SK-N-SH (cell line): ENCODE data around the gene SUPT4H1. TPM values are rescaled to one million over a fixed set of nuclear protein-coding genes. Genes with fewer than 3 reads are reported as not detected.

Experiments used
- CTCF ChIA-PET: fragments of 300-600, 350-600 bp; formaldehyde crosslinking; extraction: SDS; loops from one replicate; lab custom pipeline; 2021; lab: Yijun Ruan, JAX
- POLR2A ChIA-PET: fragments of 350-600 bp; sonication (Branson Sonifier 250); formaldehyde crosslinking; extraction: SDS; loops from one replicate; lab custom pipeline; 2020; ENCODE audit warnings: antibody characterized with exemption, inconsistent platforms; lab: Yijun Ruan, JAX
- DNase-seq: peaks from one replicate; pipeline ENCODE4 v3.0.0; 2012
- H2AFZ ChIP-seq: fragments of 200-600 bp; sonication (generic); 2 replicates; pipeline ENCODE4 v1.8.1; 2016; ENCODE audit warnings: antibody characterized with exemption, mild to moderate bottlenecking, low read depth
- H3F3A ChIP-seq: fragments of 200-600 bp; sonication (generic); replicated peaks from 2 replicates; pipeline ENCODE3; 2016; ENCODE audit warnings: antibody characterized with exemption, mild to moderate bottlenecking; ENCODE audit not compliant: insufficient read depth
- H3K27ac ChIP-seq, 2 experiments: fragments of 200-500 bp in 1 of 2; fragments of 200-600 bp in 1 of 2; sonication (Bioruptor generic) in 1 of 2; sonication (generic), shearing (Covaris generic) in 1 of 2; 2 replicates each; pipeline versions ENCODE4 v1.5.1 to v1.6.1; 2014 to 2016; ENCODE audit warnings: low read depth in 2 of 2, inconsistent platforms in 1 of 2, low read length in 1 of 2, mild to moderate bottlenecking in 1 of 2, mixed read lengths in 1 of 2
- H3K27me3 ChIP-seq: fragments of 200-600 bp; sonication (generic), shearing (Covaris generic); 2 replicates; pipeline ENCODE4 v1.6.1; 2016; ENCODE audit warnings: mixed run types; ENCODE audit not compliant: insufficient read depth
- H3K36me3 ChIP-seq, 2 experiments: fragments of 200-500 bp in 1 of 2; fragments of 200-600 bp in 1 of 2; sonication (Bioruptor generic) in 1 of 2; sonication (generic) in 1 of 2; replicated peaks in 1 of 2; 2 replicates each; pipeline versions ENCODE3 to v1.5.1; 2014 to 2016; ENCODE audit warnings: low read length in 1 of 2, mild to moderate bottlenecking in 1 of 2; ENCODE audit not compliant: insufficient read depth in 2 of 2, control insufficient read depth in 1 of 2
- H3K4me1 ChIP-seq, 2 experiments: fragments of 200-500 bp in 1 of 2; fragments of 200-600 bp in 1 of 2; sonication (Bioruptor generic) in 1 of 2; sonication (generic), shearing (Covaris generic) in 1 of 2; 2 replicates each; pipeline versions ENCODE4 v1.5.1 to v1.6.1; 2014 to 2016; ENCODE audit warnings: low read depth in 1 of 2, low read length in 1 of 2, mixed run types in 1 of 2; ENCODE audit not compliant: insufficient read depth in 2 of 2, control insufficient read depth in 1 of 2
- H3K4me2 ChIP-seq: fragments of 200-600 bp; sonication (generic), shearing (Covaris generic); 2 replicates; pipeline ENCODE4 v1.6.1; 2017; ENCODE audit warnings: mixed run types
- H3K4me3 ChIP-seq, 2 experiments: fragments of 200-500 bp in 1 of 2; fragments of 200-600 bp in 1 of 2; sonication (Bioruptor generic) in 1 of 2; sonication (generic), shearing (Covaris generic) in 1 of 2; 2 replicates each; pipeline versions ENCODE4 v1.5.1 to v1.8.1; 2014 to 2016; ENCODE audit warnings: low read depth in 2 of 2, inconsistent platforms in 1 of 2, low read length in 1 of 2, mild to moderate bottlenecking in 1 of 2, mixed read lengths in 1 of 2, moderate library complexity in 1 of 2
- H3K79me2 ChIP-seq: fragments of 200-600 bp; sonication (generic); 2 replicates; pipeline ENCODE4 v1.8.1; 2017; ENCODE audit warnings: mild to moderate bottlenecking; ENCODE audit not compliant: insufficient read depth
- H3K9ac ChIP-seq: fragments of 200-600 bp; sonication (generic); 2 replicates; pipeline ENCODE4 v1.6.1; 2017; ENCODE audit warnings: mixed run types
- H3K9me2 ChIP-seq: fragments of 200-600 bp; sonication (generic); 2 replicates; pipeline ENCODE4 v1.6.1; 2017; ENCODE audit warnings: mixed run types
- H3K9me3 ChIP-seq: fragments of 200-600 bp; sonication (generic); 2 replicates; pipeline ENCODE4 v1.6.1; 2017; ENCODE audit warnings: mixed run types, mild to moderate bottlenecking, moderate library complexity
- H4K20me1 ChIP-seq: fragments of 200-600 bp; sonication (generic); 2 replicates; pipeline ENCODE4 v1.6.1; 2017; ENCODE audit warnings: mild to moderate bottlenecking, mixed run types; ENCODE audit not compliant: insufficient read depth
- ELF1 ChIP-seq: IDR thresholded peaks from 2 replicates; pipeline ENCODE4 v1.4.0; 2012
- EP300 ChIP-seq, 2 experiments: IDR thresholded peaks; 2 replicates each; pipeline versions ENCODE4 v1.4.0 to v1.6.1; 2012; ENCODE audit warnings: borderline replicate concordance in 1 of 2, low read depth in 1 of 2, low read length in 1 of 2
- EZH2phosphoT487 ChIP-seq: fragments of 200-600 bp; sonication (generic); IDR thresholded peaks from 2 replicates; pipeline ENCODE4 v1.6.1; 2017; ENCODE audit warnings: low read depth, mixed run types, mild to moderate bottlenecking, antibody characterized with exemption, moderate library complexity, borderline replicate concordance
- FOSL2 ChIP-seq: IDR thresholded peaks from 2 replicates; pipeline ENCODE4 v1.4.0; 2012; ENCODE audit warnings: low read depth, mild to moderate bottlenecking, moderate library complexity, borderline replicate concordance
- FOXJ3 ChIP-seq: sonication (generic); formaldehyde crosslinking; IDR thresholded peaks from 2 replicates; pipeline ENCODE4 v1.5.1; 2020; ENCODE audit warnings: mild to moderate bottlenecking, missing genetic modification reagents
- FOXM1 ChIP-seq: IDR thresholded peaks from 2 replicates; pipeline ENCODE4 v1.4.0; 2012; ENCODE audit warnings: low read depth, mild to moderate bottlenecking
- GABPA ChIP-seq: IDR thresholded peaks from 2 replicates; pipeline ENCODE4 v1.4.0; 2012; ENCODE audit warnings: low read depth, mild to moderate bottlenecking
- JUND ChIP-seq: IDR thresholded peaks from 2 replicates; pipeline ENCODE4 v1.4.0; 2012
- MEF2A ChIP-seq: IDR thresholded peaks from 2 replicates; pipeline ENCODE4 v1.4.0; 2012; ENCODE audit warnings: low read depth, borderline replicate concordance
- MXI1 ChIP-seq: IDR thresholded peaks from 2 replicates; pipeline ENCODE4 v1.6.1; 2012; ENCODE audit warnings: mild to moderate bottlenecking, low read depth, low read length, improper control_type of control experiment
- NFIC ChIP-seq: IDR thresholded peaks from 2 replicates; pipeline ENCODE4 v1.4.0; 2012; ENCODE audit warnings: borderline replicate concordance
- NRF1 ChIP-seq: IDR thresholded peaks from 2 replicates; pipeline ENCODE4 v1.6.1; 2012; ENCODE audit warnings: low read depth, mild to moderate bottlenecking, low read length
- POLR2AphosphoS5 ChIP-seq: IDR thresholded peaks from 2 replicates; pipeline ENCODE4 v1.6.1; 2012; ENCODE audit warnings: low read depth, low read length
- RAD21 ChIP-seq: IDR thresholded peaks from 2 replicates; pipeline ENCODE4 v1.6.1; 2012; ENCODE audit warnings: mild to moderate bottlenecking, low read length
- RCOR1 ChIP-seq: fragments of 150-350 bp; IDR thresholded peaks from 2 replicates; pipeline ENCODE4 v1.6.1; 2017; ENCODE audit warnings: antibody characterized with exemption, low read length
- SMC3 ChIP-seq: IDR thresholded peaks from 2 replicates; pipeline ENCODE4 v1.6.1; 2012; ENCODE audit warnings: low read depth, low read length, improper control_type of control experiment
- TAF1 ChIP-seq: IDR thresholded peaks from 2 replicates; pipeline ENCODE4 v1.6.1; 2012; ENCODE audit warnings: low read depth, mild to moderate bottlenecking, low read length, moderate library complexity, borderline replicate concordance
- TEAD4 ChIP-seq: IDR thresholded peaks from 2 replicates; pipeline ENCODE4 v1.4.0; 2012; ENCODE audit warnings: mild to moderate bottlenecking, borderline replicate concordance; ENCODE audit not compliant: insufficient read depth
- YY1 ChIP-seq: IDR thresholded peaks from 2 replicates; pipeline ENCODE4 v1.4.0; 2012; ENCODE audit warnings: low read depth, mild to moderate bottlenecking
- WGBS: methylation state at CpG from one replicate; pipeline ENCODE4 v1.1.6; 2017; ENCODE audit warnings: low lambda C conversion rate; 5-methylcytosine and 5-hydroxymethylcytosine counted together
- polyA plus RNA-seq, 3 experiments: library from polyadenylated mRNA; depleted of rRNA; stranded (reverse); fragments of >200 nt; gene quantifications; 2 replicates each; pipeline ENCODE4 v1.2.3, GENCODE V29; 2012
- TF ChIP-seq, protein P1 (sequence below): IDR thresholded peaks from 2 replicates; pipeline ENCODE4 v1.6.1; 2012; ENCODE audit warnings: mild to moderate bottlenecking, low read depth, low read length, moderate library complexity
- TF ChIP-seq, protein P2 (sequence below): IDR thresholded peaks from 2 replicates; pipeline ENCODE4; 2012
- TF ChIP-seq, protein P3 (sequence below): IDR thresholded peaks from 2 replicates; pipeline ENCODE4 v1.4.0; 2012; ENCODE audit warnings: low read depth, borderline replicate concordance
- TF ChIP-seq, protein P4 (sequence below): IDR thresholded peaks from 2 replicates; pipeline ENCODE4 v1.4.0; 2012; ENCODE audit warnings: low read depth

SUPT4H1 gene
- polyA plus RNA-seq, 1 of the 3 experiments (the other 2 are of a cell fraction), result 165 TPM

DNA sequence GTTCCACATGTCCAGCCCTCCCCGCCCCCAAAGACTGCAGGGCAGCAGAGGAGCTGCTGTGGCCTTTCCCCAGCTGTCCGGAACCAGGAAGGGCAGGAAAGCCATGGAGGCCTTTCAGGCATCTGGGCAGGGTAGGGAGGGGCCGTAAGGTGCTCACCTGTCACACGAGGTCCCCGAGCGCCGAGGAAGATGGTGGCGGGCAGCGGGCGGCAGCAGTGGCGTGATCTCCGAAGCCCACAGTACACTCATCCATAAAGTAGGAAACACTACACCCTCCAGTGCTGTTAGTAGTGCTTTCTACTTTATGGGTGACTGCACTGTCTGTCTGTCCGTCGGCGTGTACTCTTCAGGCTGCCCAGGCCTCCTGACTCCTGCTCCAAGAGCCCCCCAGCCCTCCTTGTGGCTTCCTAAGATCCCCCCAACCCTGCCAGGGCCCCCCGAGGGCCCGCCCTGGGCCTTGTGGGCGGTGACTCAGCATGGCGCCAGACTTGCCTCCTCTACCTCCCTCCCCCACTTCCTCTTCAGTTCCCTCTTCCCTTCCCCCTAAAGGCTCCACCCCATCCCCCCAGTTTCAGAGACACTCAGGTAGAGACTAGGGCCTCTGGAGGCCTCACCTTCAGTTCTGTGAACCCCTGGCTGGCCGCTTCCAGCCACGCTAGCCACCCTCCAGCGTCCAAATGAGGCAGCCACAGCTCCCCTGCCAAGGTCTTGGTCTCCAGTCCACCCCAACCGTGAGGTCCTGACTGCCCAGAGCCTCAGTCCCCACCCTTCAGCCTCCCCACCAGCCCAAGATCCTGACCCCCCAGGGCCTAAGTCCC, 20.8 kb downstream of the SUPT4H1 start:
- Histone ChIP-seq H3K9ac (no peak overlapping the region), H3K27ac (no peak overlapping the region)

DNA sequence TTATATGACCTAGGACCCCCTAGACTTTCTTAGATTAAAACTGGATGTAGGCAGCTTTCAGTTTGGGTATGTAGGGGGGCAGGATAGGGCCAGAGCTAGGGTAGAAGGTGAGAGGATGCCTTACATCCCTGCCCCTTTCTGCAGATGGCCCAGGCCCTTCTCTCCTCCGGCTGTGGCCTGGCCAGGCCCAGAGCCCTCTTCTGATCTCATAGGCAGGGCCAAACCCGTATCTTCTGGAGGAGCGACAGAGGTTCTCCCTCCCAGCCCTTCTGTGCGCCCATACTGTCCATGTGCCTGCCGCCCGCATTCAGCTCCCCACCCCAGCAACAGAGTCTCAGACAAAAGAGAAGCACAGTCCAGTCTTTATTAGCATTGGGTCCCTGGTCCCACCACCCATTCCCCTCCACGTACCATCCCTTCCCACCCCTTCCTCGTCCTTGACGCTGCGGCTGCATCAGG, 21.4 kb downstream of the SUPT4H1 start:
- no peak overlapping the region for H3K27ac ChIP-seq
- no peaks in the 10 kb centered on the region for H3F3A ChIP-seq
- no peak overlapping the region for H3K9ac ChIP-seq
- H4K20me1 ChIP-seq, result no peaks in the 10 kb centered on the region
- H3K4me1 ChIP-seq, result peaks cover 0 to 26% of the 10 kb centered on the region in 2 experiments; a peak in 1 of 4 replicates
- DNase-seq, result peak; percentile 18
- ChIA-PET POLR2A (interaction anchor here (0.8 kb wide), 1 partner anchor 21 kb away, joined by 5 read pairs; the partner anchor contains the start of gene SUPT4H1), CTCF (interaction anchor here (0.6 to 0.7 kb wide), 2 partner anchors 27 to 1634 kb away, joined by 3 read pairs; partner anchors contain the start of gene RNFT1)
- no peak overlapping the region for H3K4me2 ChIP-seq
- no peaks in the 10 kb centered on the region for H3K36me3 ChIP-seq
- H3K9me2 ChIP-seq, result no peaks in the 10 kb centered on the region
- 91% methylated on average over 9 of the region's 10 CpGs for WGBS
- H3K27me3 ChIP-seq, result 0 out of 2 replicates have a peak, but pooled peaks cover 1% of the 10 kb centered on the region
- H3K79me2 ChIP-seq, result no peaks in the 10 kb centered on the region
- no peak overlapping the region for H2AFZ ChIP-seq
- H3K9me3 ChIP-seq, result no peaks in the 10 kb centered on the region
- no peak overlapping the region for H3K4me3 ChIP-seq
- TF ChIP-seq, protein P1, sequence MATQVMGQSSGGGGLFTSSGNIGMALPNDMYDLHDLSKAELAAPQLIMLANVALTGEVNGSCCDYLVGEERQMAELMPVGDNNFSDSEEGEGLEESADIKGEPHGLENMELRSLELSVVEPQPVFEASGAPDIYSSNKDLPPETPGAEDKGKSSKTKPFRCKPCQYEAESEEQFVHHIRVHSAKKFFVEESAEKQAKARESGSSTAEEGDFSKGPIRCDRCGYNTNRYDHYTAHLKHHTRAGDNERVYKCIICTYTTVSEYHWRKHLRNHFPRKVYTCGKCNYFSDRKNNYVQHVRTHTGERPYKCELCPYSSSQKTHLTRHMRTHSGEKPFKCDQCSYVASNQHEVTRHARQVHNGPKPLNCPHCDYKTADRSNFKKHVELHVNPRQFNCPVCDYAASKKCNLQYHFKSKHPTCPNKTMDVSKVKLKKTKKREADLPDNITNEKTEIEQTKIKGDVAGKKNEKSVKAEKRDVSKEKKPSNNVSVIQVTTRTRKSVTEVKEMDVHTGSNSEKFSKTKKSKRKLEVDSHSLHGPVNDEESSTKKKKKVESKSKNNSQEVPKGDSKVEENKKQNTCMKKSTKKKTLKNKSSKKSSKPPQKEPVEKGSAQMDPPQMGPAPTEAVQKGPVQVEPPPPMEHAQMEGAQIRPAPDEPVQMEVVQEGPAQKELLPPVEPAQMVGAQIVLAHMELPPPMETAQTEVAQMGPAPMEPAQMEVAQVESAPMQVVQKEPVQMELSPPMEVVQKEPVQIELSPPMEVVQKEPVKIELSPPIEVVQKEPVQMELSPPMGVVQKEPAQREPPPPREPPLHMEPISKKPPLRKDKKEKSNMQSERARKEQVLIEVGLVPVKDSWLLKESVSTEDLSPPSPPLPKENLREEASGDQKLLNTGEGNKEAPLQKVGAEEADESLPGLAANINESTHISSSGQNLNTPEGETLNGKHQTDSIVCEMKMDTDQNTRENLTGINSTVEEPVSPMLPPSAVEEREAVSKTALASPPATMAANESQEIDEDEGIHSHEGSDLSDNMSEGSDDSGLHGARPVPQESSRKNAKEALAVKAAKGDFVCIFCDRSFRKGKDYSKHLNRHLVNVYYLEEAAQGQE, result no peak
- TF ChIP-seq ELF1 (no peak), SMC3 (no peak), YY1 (no peak), MEF2A (no peak), RAD21 (no peak), NRF1 (no peak), FOXM1 (no peak), JUND (no peak), POLR2AphosphoS5 (no peak), TEAD4 (no peak)
- TF ChIP-seq, protein P2, sequence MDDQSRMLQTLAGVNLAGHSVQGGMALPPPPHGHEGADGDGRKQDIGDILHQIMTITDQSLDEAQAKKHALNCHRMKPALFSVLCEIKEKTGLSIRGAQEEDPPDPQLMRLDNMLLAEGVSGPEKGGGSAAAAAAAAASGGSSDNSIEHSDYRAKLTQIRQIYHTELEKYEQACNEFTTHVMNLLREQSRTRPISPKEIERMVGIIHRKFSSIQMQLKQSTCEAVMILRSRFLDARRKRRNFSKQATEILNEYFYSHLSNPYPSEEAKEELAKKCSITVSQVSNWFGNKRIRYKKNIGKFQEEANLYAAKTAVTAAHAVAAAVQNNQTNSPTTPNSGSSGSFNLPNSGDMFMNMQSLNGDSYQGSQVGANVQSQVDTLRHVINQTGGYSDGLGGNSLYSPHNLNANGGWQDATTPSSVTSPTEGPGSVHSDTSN, result no peak

More for the DNA sequence above, 20.8 kb downstream of the SUPT4H1 start:
- no peaks in the 10 kb centered on the region for H3K36me3 ChIP-seq
- peak; percentile 20 for DNase-seq
- no peak overlapping the region for H2AFZ ChIP-seq
- peaks cover 0 to 33% of the 10 kb centered on the region in 2 experiments; a peak in 1 of 4 replicates for H3K4me1 ChIP-seq
- H3K9me2 ChIP-seq, result no peaks in the 10 kb centered on the region
- 84% methylated on average over 22 of the region's 23 CpGs for WGBS
- H3K4me3 ChIP-seq, result no peak overlapping the region
- no peak overlapping the region for H3K4me2 ChIP-seq
- TF ChIP-seq GABPA (no peak), FOXJ3 (CRISPR knock-in tag) (no peak), NFIC (no peak), JUND (no peak), EP300 (IDR thresholded peaks at IDR 0.05; ENCODE audit: borderline replicate concordance in 1 of 2, low read depth in 1 of 2, low read length in 1 of 2) (no peak), RCOR1 (no peak), EZH2phosphoT487 (no peak), FOSL2 (no peak), MXI1 (no peak), TAF1 (no peak), MEF2A (no peak)
- TF ChIP-seq, protein P3, sequence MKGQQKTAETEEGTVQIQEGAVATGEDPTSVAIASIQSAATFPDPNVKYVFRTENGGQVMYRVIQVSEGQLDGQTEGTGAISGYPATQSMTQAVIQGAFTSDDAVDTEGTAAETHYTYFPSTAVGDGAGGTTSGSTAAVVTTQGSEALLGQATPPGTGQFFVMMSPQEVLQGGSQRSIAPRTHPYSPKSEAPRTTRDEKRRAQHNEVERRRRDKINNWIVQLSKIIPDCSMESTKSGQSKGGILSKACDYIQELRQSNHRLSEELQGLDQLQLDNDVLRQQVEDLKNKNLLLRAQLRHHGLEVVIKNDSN, result no peak
- TF ChIP-seq, protein P4, sequence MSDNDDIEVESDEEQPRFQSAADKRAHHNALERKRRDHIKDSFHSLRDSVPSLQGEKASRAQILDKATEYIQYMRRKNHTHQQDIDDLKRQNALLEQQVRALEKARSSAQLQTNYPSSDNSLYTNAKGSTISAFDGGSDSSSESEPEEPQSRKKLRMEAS, result no peak
- TF ChIP-seq, protein P2, result no peak
- TF ChIP-seq, all 33 proteins: peak for 0
- ChIA-PET CTCF (interaction anchor here (0.6 to 1.6 kb wide), 3 partner anchors 15 to 1633 kb away, joined by 3 to 4 read pairs (median 3); partner anchors contain the start of gene RNFT1), POLR2A (interaction anchor here (0.8 kb wide), 1 partner anchor 21 kb away, joined by 5 read pairs; the partner anchor contains the start of gene SUPT4H1)
- Histone ChIP-seq H4K20me1 (no peaks in the 10 kb centered on the region), H3K9me3 (no peaks in the 10 kb centered on the region), H3F3A (no peaks in the 10 kb centered on the region), H3K27me3 (no peaks in the 10 kb centered on the region), H3K79me2 (no peaks in the 10 kb centered on the region)
